ENCODE measurements around the gene FAM240A.

GRCh38 chr3:46574243-46574646 is 38.1 kb upstream of the FAM240A start:
- TF ChIP-seq EP300 (IDR thresholded peaks at IDR 0.05; ENCODE audit: borderline replicate concordance) (peak; percentile 63; the same call in 1 of the 2 replicates), YY1 (IDR thresholded peaks at IDR 0.05; ENCODE audit: low read depth) (no peak), RAD21 (IDR thresholded peaks at IDR 0.05; ENCODE audit: low read depth) (no peak), CEBPB (IDR thresholded peaks at IDR 0.05) (no peak), CREB1 (IDR thresholded peaks at IDR 0.05; ENCODE audit: low read depth) (no peak), USF1 (IDR thresholded peaks at IDR 0.05) (no peak), TCF12 (IDR thresholded peaks at IDR 0.05; ENCODE audit: low read depth) (peak; percentile 74), EGR1 (IDR thresholded peaks at IDR 0.05) (no peak), FOXM1 (IDR thresholded peaks at IDR 0.05; ENCODE audit: borderline replicate concordance, low read depth) (no peak), NFIC (IDR thresholded peaks at IDR 0.05) (peak; percentile 90)
- TF ChIP-seq, protein P1, sequence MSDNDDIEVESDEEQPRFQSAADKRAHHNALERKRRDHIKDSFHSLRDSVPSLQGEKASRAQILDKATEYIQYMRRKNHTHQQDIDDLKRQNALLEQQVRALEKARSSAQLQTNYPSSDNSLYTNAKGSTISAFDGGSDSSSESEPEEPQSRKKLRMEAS (IDR thresholded peaks at IDR 0.05): no peak
